Hematopoietic multipotent progenitor cell treated with erythropoietin and hydrocortisone succinate and interleukin-3 and kit ligand, for 6 days (in vitro differentiated cells): ENCODE results near the gene GPATCH2.
"Not testable (repeated sequence)": the region's sequence is repeated elsewhere in the genome, so short reads cannot be mapped to it uniquely, and the experiment has no call there.

ENCODE experiments used
- DNase-seq: peaks from one replicate; pipeline ENCODE4 v3.0.0-alpha.2; 2015

GPATCH2 gene

GRCh38 chr1:217630711-217631591 is at the start of gene GPATCH2, which contains the start of gene SPATA17:
Gene GPATCH2, minus strand, starts transcription at chr1:217631090. Its CDS starts 119 bp downstream, at chr1:217630971.
Gene SPATA17, plus strand, starts transcription at chr1:217631344. Its CDS starts 35 bp downstream, at chr1:217631379.
- DNase-seq: peak; percentile 95

- no peak for DNase-seq
These were observed 43.3 kb upstream of the GPATCH2 start for GRCh38 chr1:217674028-217674729.

DNA sequence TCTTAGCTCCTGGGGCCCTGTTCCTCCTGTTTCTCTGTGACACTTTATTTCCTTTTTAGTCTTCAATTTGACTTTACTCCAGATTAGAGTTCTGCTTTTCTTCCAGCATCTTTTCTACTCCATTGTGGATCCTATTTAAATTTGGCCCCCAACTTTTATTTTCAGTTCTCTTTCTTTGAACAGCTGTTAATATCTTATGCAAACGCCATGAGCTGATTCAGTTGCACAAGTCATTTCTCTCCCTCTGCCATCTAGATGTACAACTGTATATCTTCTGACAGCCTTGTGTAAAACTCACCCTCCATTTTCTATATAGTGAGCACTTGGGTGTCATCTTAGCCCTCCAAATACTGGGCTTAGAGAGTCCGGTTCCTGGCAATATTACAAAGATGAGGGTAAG is 42.5 kb upstream of the GPATCH2 start:
- no peak for DNase-seq

DNA sequence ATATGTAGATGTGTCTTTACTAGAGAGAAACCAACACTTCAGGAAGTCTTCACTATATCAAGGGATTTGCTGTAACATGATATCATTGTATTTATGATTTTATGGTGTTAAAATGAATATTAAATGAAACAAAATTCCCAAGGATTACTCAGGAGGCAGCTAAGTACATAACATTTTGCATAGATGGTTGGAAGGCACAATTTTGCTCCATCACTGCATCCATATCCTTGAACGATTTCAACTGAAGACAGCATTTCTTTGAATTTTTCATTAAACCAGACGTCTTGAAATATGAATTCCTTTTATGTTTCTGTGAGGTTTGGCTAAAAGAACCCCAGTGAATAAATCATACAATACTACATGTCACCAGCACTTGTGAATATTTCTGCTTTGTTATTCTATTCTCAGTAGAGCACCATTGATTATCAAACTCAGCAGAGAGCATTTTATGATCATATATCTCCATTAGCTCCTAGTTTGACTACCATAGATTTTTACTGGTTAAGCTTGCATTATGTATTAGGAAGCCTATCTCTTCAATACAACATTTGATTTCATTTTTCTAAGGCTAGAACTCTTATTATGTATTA is 37.6 kb upstream of the GPATCH2 start:
- no peak for DNase-seq

DNA sequence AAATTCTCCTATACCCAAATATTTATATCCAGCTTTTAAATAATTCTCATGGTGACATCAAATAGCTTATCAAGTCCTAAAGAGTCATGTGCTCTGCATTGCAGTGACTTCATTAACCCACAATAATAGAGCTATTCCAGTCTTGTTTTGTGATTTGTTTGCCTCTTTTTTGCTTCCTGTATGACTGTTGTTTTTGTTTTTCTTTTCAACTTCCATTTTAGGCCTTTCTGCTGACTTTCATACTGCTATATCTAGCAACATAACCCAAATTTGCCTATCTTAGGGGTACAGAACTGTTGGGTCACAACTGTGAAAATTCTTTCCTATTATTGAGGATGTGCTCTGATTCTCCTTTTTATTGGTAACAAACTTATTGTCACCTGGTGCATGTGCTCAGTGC is 30.5 kb upstream of the GPATCH2 start:
- DNase-seq: no peak

DNA sequence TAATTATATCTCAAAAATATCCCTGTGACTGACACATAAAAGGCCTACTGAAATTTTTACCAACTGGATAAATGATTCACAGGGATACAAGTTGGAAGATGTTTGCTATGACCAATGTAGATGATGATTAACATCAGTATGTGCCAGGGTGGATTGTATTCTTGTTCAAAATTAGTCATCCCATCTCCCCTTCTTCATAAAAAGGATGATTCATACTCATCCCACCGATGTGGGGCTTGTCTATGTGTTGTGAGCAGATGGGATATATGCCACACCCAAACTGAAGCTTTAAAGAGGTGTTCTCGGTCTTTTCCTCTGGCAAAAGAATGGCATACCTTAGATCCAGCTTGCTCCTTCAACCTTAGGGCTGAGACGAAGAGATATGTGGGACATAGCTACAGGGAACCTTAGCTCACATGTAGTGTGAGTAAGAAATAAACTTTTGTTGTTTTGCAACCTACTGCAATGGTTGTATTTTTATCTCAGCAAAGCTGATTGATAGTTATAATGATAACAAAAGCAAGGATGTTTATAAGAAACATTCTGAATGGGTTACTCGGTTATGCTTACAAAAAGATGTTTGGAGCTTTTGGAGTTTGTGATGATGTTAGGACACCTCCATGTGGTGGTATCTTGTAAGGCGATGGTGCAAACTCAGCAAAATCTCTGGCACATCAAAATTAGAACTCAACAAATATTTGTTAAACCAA is 29.6 kb upstream of the GPATCH2 start:
- DNase-seq: peak; percentile 14

DNA sequence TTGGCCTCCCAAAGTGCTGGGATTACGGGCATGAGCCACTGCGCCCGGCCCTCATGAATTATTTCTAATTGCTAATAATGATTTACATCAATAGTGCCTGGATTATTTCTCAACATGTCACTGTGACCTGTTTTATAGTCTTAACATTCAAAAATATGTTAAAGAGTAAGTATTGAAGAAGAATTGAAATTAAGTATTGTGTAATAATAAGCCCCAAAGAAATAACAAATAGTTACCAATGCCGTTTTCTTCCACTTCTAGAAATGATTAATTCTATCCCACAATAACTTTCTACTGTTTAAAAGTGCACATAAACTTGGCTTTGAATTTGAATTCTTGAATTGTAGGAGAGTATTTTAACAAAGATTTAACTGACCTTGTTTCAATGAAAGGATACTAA is 19.8 kb upstream of the GPATCH2 start:
- DNase-seq: no peak

DNA sequence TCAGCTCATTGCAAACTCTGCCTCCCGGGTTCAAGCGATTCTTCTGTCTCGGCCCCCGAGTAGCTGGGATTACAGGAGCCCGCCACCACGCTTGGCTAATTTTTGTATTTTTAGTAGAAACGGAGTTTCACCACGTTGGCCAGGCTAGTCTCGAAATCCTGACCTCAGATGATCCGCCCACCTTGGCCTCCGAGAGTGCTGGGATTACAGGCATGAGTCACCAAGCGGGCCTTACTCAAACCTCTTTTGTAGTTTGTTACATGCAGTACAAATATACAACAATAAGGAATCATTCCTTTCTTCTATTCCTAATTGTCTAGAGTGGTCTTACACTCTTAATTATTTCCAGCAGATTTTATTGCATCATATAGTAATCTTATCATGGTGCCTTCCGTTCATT is 16.9 kb upstream of the GPATCH2 start:
- DNase-seq: no peak

GRCh38 chr1:217642455-217642854 is 11.6 kb upstream of the GPATCH2 start:
- no peak for DNase-seq

- DNase-seq: no peak
These were observed 3.5 kb downstream of the GPATCH2 start for GRCh38 chr1:217627431-217627830.

DNA sequence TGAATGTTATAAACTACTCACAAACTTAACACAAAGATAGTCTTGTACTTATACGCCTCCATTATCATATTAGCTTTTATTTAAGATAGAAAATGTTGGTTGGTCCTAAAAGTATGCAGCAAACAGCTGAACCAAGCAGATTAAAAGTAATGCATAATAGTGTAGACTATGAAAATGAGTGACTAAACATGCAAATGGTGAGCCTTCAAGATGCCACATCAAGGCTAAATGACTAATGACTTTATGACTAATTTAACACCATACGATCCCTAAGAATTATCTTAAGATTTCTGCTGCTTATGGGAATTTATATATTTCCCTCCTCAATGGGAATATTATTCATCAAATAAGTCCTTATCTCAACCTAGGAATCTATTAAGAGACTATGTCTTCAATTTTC is 4.6 kb downstream of the GPATCH2 start:
- DNase-seq: no peak

GRCh38 chr1:217622042-217622441 is 8.8 kb downstream of the GPATCH2 start:
- no peak for DNase-seq

GRCh38 chr1:217620814-217621213 is 10.1 kb downstream of the GPATCH2 start:
- no peak for DNase-seq

GRCh38 chr1:217617126-217617525 is 13.8 kb downstream of the GPATCH2 start:
- no peak for DNase-seq

DNA sequence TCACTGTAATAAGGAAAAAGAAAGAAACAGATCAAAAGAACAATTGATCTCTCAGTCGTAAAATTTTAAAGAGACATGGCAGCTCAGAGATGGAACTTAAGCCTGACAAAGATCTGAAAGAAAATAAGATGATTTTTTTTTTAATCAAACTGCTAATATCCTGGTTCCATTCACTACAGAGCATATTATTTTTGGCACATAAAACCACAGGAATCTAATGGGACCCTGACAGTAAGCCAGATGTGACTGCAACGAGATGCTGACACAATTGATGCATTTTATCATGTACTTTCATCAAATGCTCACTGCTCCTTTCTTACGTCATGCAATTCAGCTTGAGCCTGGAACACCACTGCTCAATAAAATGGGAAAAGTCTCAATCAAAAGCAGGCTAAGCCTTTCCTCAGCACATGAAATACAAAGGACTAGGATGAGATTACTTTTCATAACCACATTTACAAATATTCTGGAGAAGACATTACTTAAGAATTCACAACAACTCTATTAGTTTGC is 16.6 kb downstream of the GPATCH2 start:
- DNase-seq: no peak

GRCh38 chr1:217605390-217605789 is 25.5 kb downstream of the GPATCH2 start:
- DNase-seq: no peak

- DNase-seq: no peak
These were observed 28.5 kb downstream of the GPATCH2 start for GRCh38 chr1:217602380-217602779.

GRCh38 chr1:217599154-217599553 is 31.7 kb downstream of the GPATCH2 start:
- peak; percentile 67 for DNase-seq

DNA sequence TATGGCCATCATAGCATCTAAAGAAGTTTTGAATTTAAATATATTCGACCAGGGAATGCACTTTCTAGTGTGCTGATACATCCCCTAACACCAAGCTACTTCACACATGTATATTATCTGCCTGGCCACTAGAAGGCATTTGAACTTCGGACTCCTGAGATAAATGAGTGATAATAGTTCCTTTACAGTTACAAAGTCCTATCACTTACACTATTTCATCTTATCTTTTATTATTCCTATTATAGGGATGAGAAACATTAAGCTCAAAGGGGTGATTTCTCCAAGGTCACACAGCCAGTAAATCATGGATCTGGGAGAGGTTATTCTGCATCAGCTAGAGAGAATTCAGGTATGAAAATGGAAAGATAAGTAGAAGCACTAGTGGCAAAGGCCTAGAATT is 40.3 kb downstream of the GPATCH2 start:
- no peak for DNase-seq

DNA sequence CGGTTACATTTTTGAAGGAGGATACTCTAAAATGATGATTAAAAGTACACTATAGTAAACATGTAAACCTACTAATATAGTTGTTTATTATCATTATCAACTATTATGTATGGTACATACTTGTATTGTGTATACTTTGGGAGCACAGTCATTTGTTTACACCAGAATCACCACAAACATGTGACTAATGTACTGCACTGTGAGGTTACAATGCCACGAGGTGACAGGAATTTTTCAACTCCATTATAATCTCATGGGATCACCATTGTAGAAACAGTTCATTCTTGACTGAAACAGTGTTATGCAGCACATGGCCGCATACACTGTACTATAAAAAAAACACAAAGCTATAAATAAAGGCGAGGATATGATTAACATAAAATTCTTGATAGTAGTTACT is 44.3 kb downstream of the GPATCH2 start:
- DNase-seq: no peak

- no peak for DNase-seq
These were observed 45.3 kb downstream of the GPATCH2 start for GRCh38 chr1:217585577-217585976.

DNA sequence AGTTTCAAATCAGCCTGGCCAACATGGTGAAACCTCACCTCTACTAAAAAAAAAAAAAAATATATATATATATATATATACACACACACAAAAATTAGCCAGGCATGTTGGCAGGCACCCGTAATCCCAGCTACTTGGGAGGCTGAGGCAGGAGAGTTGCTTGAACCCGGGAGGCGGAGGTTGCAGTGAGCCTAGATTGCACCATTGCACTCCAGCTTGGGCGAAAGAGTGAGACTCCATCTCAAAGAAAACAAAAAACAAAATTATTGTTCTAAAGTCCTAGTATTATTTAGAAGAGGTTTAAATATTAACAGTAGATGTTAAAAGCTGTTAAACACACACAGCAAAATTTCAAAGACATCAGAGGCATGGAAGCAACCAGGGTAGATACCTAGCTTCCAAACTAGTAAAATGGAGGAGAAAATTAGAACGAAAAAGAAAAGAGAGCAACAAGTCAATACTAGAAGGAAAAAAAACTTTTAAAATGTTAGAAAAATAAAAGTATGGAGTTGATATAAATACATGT is 46.5 kb downstream of the GPATCH2 start:
- not testable (repeated sequence) for DNase-seq

- DNase-seq: no peak
These were observed 53.6 kb downstream of the GPATCH2 start for GRCh38 chr1:217577336-217577735.
